A204.1 (cell line): Measurements from ENCODE around the gene SST.

Experiments
- FAIRE-seq: peaks from 2 replicates; lab custom pipeline; 2012; peaks lifted over from hg19 to GRCh38; lab: Jason Lieb, UNC

The SST gene

GRCh38 chr3:187669675-187670504 lies at the start of gene SST:
TSS of gene SST (minus strand) at chr3:187670394. CDS start at chr3:187670291, 103 bp downstream.
- FAIRE-seq = no peak

- no peak for FAIRE-seq
Measured at GRCh38 chr3:187719628-187720336, 49.6 kb upstream of the SST start.

GRCh38 chr3:187718802-187719201 lies 48.6 kb upstream of the SST start:
- FAIRE-seq = no peak

- no peak for FAIRE-seq
Measured at GRCh38 chr3:187717572-187717971, 47.4 kb upstream of the SST start.

GRCh38 chr3:187714404-187714979 lies 44.3 kb upstream of the SST start:
- FAIRE-seq = no peak

GRCh38 chr3:187713504-187713903 lies 43.3 kb upstream of the SST start:
- no peak for FAIRE-seq

GRCh38 chr3:187709155-187709554 lies 39.0 kb upstream of the SST start:
- FAIRE-seq = no peak

- no peak for FAIRE-seq
Measured at GRCh38 chr3:187708696-187709095, 38.5 kb upstream of the SST start.

GRCh38 chr3:187706971-187707370 lies 36.8 kb upstream of the SST start:
- FAIRE-seq = no peak

GRCh38 chr3:187705164-187705563 lies 35.0 kb upstream of the SST start:
- FAIRE-seq = no peak

- FAIRE-seq = no peak
Measured at GRCh38 chr3:187702507-187703033, 32.4 kb upstream of the SST start, which contains the start of gene RTP2. TSS of gene RTP2 (minus strand) at chr3:187702557. CDS start at chr3:187702128, 429 bp downstream.

GRCh38 chr3:187700249-187700648 lies 30.1 kb upstream of the SST start:
- no peak for FAIRE-seq

- FAIRE-seq = no peak
Measured at GRCh38 chr3:187698499-187699399, 28.6 kb upstream of the SST start.

- no peak for FAIRE-seq
Measured at GRCh38 chr3:187696021-187696420, 25.8 kb upstream of the SST start.

GRCh38 chr3:187695449-187695848 lies 25.3 kb upstream of the SST start:
- FAIRE-seq = no peak

GRCh38 chr3:187694801-187695200 lies 24.6 kb upstream of the SST start:
- no peak for FAIRE-seq

- FAIRE-seq = no peak
Measured at GRCh38 chr3:187693431-187693830, 23.2 kb upstream of the SST start.

- FAIRE-seq = no peak
Measured at GRCh38 chr3:187689984-187690383, 19.8 kb upstream of the SST start.

GRCh38 chr3:187686621-187687273 lies 16.6 kb upstream of the SST start:
- no peak for FAIRE-seq

- no peak for FAIRE-seq
Measured at GRCh38 chr3:187685948-187686347, 15.8 kb upstream of the SST start.

GRCh38 chr3:187684880-187685279 lies 14.7 kb upstream of the SST start:
- no peak for FAIRE-seq
